WTC11 (cell line): ENCODE data around the gene PPP2R1A. TPM values are rescaled to one million over a fixed set of nuclear protein-coding genes. Genes with fewer than 3 reads are reported as not detected.

ENCODE experiments used
- ATAC-seq: fragments of 200-7000 bp; cut with Tn5 transposase; 2 replicates; pipeline ENCODE4 v1.10.0; 2021; ENCODE audit warnings: mild to moderate bottlenecking, moderate library complexity
- CTCF ChIA-PET: fragments of 300-600 bp; sonication (Branson Sonifier 250); formaldehyde crosslinking; loops from one replicate; lab custom pipeline; 2021; ENCODE audit warnings: antibody characterized with exemption; lab: Charles Lee
- POLR2A ChIA-PET: fragments of 350-600 bp; sonication (Branson Sonifier 250); formaldehyde crosslinking; loops from one replicate; lab custom pipeline; 2021; ENCODE audit warnings: antibody characterized with exemption; lab: Charles Lee
- DNase-seq: peaks from one replicate; pipeline ENCODE4 v3.0.0; 2021; ENCODE audit warnings: low spot score
- H3K27ac Mint-ChIP-seq: 2 replicates; pipeline ENCODE4 v1.8.0; 2021; ENCODE audit warnings: mixed read lengths
- H3K27me3 Mint-ChIP-seq: 2 replicates; pipeline ENCODE4 v1.8.0; 2021; ENCODE audit warnings: low read depth, mild to moderate bottlenecking, moderate library complexity, mixed read lengths
- H3K36me3 Mint-ChIP-seq: 2 replicates; pipeline ENCODE4 v1.8.0; 2021; ENCODE audit warnings: mixed read lengths
- H3K4me1 Mint-ChIP-seq: 2 replicates; pipeline ENCODE4 v1.8.0; 2022; ENCODE audit warnings: mixed read lengths
- H3K4me3 Mint-ChIP-seq: 2 replicates; pipeline ENCODE4 v1.8.0; 2021; ENCODE audit warnings: mild to moderate bottlenecking, moderate library complexity, mixed read lengths
- H3K9me3 Mint-ChIP-seq: 2 replicates; pipeline ENCODE4 v1.8.0; 2021; ENCODE audit warnings: mixed read lengths
- CBFB ChIP-seq: sonication (generic); formaldehyde crosslinking; IDR thresholded peaks from 2 replicates; pipeline ENCODE4 v1.8.1; 2022; ENCODE audit warnings: mild to moderate bottlenecking, low read depth, missing genetic modification reagents
- EMX1 ChIP-seq: fragments of 250-450 bp; sonication (Bioruptor Pico); IDR thresholded peaks from 2 replicates; pipeline ENCODE4 v1.8.0; 2021; ENCODE audit warnings: mild to moderate bottlenecking
- GABPB1 ChIP-seq: sonication (generic); formaldehyde crosslinking; IDR thresholded peaks from 2 replicates; pipeline ENCODE4 v1.8.1; 2023; ENCODE audit warnings: mild to moderate bottlenecking, missing genetic modification reagents
- JUN ChIP-seq: sonication (generic); formaldehyde crosslinking; IDR thresholded peaks from 2 replicates; pipeline ENCODE4 v1.8.0; 2023; ENCODE audit warnings: mild to moderate bottlenecking, missing genetic modification reagents
- NR3C1 ChIP-seq: sonication (generic); formaldehyde crosslinking; conservative IDR thresholded peaks from 2 replicates; pipeline ENCODE4 v1.8.1; 2023; ENCODE audit warnings: low read depth, mild to moderate bottlenecking, missing genetic modification reagents
- PRRX2 ChIP-seq: fragments of 250-450 bp; sonication (Bioruptor Pico); IDR thresholded peaks from 2 replicates; pipeline ENCODE4 v1.8.0; 2021; ENCODE audit warnings: mild to moderate bottlenecking
- RELA ChIP-seq: sonication (generic); formaldehyde crosslinking; IDR thresholded peaks from 2 replicates; pipeline ENCODE4 v1.8.1; 2022; ENCODE audit warnings: missing genetic modification reagents, mild to moderate bottlenecking, borderline replicate concordance
- SOX15 ChIP-seq: fragments of 250-450 bp; sonication (Bioruptor Pico); IDR thresholded peaks from 2 replicates; pipeline ENCODE4 v1.9.0; 2021; ENCODE audit warnings: mild to moderate bottlenecking
- TCF7 ChIP-seq: sonication (generic); formaldehyde crosslinking; IDR thresholded peaks from 2 replicates; pipeline ENCODE4 v1.8.0; 2022; ENCODE audit warnings: mild to moderate bottlenecking, low read depth, missing genetic modification reagents, moderate library complexity
- ZNF138 ChIP-seq: sonication (generic); formaldehyde crosslinking; conservative IDR thresholded peaks from 2 replicates; pipeline ENCODE4 v1.8.1; 2022; ENCODE audit warnings: mild to moderate bottlenecking, moderate library complexity, missing genetic modification reagents
- ZNF232 ChIP-seq: sonication (generic); formaldehyde crosslinking; IDR thresholded peaks from 2 replicates; pipeline ENCODE4 v1.8.0; 2022; ENCODE audit warnings: mild to moderate bottlenecking, missing genetic modification reagents
- ZNF317 ChIP-seq: sonication (generic); formaldehyde crosslinking; IDR thresholded peaks from 2 replicates; pipeline ENCODE4 v1.8.1; 2023; ENCODE audit warnings: low read depth, mild to moderate bottlenecking, moderate library complexity, missing genetic modification reagents, borderline replicate concordance
- ZNF423 ChIP-seq: fragments of 250-450 bp; sonication (Bioruptor Pico); IDR thresholded peaks from 2 replicates; pipeline ENCODE4 v2.1.2; 2022; ENCODE audit warnings: mild to moderate bottlenecking, moderate library complexity
- total RNA-seq: library from RNA; stranded (reverse); gene quantifications from 3 replicates; pipeline ENCODE4 v1.2.3, GENCODE V29; 2021
- TF ChIP-seq, protein P1 (sequence below): sonication (generic); formaldehyde crosslinking; conservative IDR thresholded peaks from 2 replicates; pipeline ENCODE4 v1.8.1; 2023; ENCODE audit warnings: mild to moderate bottlenecking, low read depth, missing genetic modification reagents, moderate library complexity
- TF ChIP-seq, protein P2 (sequence below): fragments of 250-450 bp; sonication (Bioruptor Pico); IDR thresholded peaks from 2 replicates; pipeline ENCODE4 v1.9.0; 2021; ENCODE audit warnings: mild to moderate bottlenecking, borderline replicate concordance
- TF ChIP-seq, protein P3 (sequence below): sonication (generic); formaldehyde crosslinking; IDR thresholded peaks from 2 replicates; pipeline ENCODE4 v1.8.0; 2023; ENCODE audit warnings: mild to moderate bottlenecking, missing genetic modification reagents
- TF ChIP-seq, protein P4 (sequence below): sonication (generic); formaldehyde crosslinking; IDR thresholded peaks from 2 replicates; pipeline ENCODE4 v1.8.1; 2023; ENCODE audit warnings: mild to moderate bottlenecking, missing genetic modification reagents
- TF ChIP-seq, protein P5 (sequence below): fragments of 250-450 bp; sonication (Bioruptor Pico); IDR thresholded peaks from 2 replicates; pipeline ENCODE4 v1.9.0; 2021; ENCODE audit warnings: moderate library complexity, mild to moderate bottlenecking, inconsistent platforms, borderline replicate concordance
- TF ChIP-seq, protein P6 (sequence below): sonication (generic); formaldehyde crosslinking; IDR thresholded peaks from 2 replicates; pipeline ENCODE4 v1.8.0; 2023; ENCODE audit warnings: missing genetic modification reagents, mild to moderate bottlenecking, borderline replicate concordance

The PPP2R1A gene
- total RNA-seq, 1 experiment from 2014 or later, result 505 TPM

DNA sequence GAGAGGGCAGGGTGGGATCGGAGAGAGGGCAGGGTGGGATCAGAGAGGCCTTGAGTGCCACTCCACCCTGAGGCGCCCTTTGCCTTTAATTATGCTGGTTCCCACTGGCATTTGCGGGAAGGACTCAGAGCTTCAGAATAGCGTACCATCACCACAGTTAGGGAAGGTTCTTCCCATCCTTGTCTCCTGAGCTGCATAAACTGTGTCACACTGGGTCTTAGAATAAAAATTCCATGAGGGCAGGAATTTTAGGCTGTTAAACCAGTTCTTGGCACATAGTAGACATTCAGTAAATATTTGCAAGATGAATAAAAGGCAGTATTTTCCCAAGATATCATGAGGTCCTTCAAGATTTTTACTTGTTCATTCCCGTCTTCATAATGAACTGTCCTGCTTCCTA, 24.4 kb downstream of the PPP2R1A start:
- no peaks in the 10 kb centered on the region for H3K9me3 Mint-ChIP-seq
- ChIA-PET POLR2A (no interaction called here), CTCF (no interaction called here)
- TF ChIP-seq ZNF232 (CRISPR knock-in tag) (no peak), EMX1 (CRISPR knock-in tag) (no peak), ZNF317 (no peak), SOX15 (CRISPR knock-in tag) (no peak), ZNF423 (CRISPR knock-in tag) (no peak), PRRX2 (CRISPR knock-in tag) (no peak)
- TF ChIP-seq, protein P1, sequence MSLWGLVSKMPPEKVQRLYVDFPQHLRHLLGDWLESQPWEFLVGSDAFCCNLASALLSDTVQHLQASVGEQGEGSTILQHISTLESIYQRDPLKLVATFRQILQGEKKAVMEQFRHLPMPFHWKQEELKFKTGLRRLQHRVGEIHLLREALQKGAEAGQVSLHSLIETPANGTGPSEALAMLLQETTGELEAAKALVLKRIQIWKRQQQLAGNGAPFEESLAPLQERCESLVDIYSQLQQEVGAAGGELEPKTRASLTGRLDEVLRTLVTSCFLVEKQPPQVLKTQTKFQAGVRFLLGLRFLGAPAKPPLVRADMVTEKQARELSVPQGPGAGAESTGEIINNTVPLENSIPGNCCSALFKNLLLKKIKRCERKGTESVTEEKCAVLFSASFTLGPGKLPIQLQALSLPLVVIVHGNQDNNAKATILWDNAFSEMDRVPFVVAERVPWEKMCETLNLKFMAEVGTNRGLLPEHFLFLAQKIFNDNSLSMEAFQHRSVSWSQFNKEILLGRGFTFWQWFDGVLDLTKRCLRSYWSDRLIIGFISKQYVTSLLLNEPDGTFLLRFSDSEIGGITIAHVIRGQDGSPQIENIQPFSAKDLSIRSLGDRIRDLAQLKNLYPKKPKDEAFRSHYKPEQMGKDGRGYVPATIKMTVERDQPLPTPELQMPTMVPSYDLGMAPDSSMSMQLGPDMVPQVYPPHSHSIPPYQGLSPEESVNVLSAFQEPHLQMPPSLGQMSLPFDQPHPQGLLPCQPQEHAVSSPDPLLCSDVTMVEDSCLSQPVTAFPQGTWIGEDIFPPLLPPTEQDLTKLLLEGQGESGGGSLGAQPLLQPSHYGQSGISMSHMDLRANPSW (CRISPR knock-in tag), result no peak
- TF ChIP-seq, protein P2, sequence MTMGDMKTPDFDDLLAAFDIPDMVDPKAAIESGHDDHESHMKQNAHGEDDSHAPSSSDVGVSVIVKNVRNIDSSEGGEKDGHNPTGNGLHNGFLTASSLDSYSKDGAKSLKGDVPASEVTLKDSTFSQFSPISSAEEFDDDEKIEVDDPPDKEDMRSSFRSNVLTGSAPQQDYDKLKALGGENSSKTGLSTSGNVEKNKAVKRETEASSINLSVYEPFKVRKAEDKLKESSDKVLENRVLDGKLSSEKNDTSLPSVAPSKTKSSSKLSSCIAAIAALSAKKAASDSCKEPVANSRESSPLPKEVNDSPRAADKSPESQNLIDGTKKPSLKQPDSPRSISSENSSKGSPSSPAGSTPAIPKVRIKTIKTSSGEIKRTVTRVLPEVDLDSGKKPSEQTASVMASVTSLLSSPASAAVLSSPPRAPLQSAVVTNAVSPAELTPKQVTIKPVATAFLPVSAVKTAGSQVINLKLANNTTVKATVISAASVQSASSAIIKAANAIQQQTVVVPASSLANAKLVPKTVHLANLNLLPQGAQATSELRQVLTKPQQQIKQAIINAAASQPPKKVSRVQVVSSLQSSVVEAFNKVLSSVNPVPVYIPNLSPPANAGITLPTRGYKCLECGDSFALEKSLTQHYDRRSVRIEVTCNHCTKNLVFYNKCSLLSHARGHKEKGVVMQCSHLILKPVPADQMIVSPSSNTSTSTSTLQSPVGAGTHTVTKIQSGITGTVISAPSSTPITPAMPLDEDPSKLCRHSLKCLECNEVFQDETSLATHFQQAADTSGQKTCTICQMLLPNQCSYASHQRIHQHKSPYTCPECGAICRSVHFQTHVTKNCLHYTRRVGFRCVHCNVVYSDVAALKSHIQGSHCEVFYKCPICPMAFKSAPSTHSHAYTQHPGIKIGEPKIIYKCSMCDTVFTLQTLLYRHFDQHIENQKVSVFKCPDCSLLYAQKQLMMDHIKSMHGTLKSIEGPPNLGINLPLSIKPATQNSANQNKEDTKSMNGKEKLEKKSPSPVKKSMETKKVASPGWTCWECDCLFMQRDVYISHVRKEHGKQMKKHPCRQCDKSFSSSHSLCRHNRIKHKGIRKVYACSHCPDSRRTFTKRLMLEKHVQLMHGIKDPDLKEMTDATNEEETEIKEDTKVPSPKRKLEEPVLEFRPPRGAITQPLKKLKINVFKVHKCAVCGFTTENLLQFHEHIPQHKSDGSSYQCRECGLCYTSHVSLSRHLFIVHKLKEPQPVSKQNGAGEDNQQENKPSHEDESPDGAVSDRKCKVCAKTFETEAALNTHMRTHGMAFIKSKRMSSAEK (CRISPR knock-in tag), result no peak
- TF ChIP-seq, protein P3, sequence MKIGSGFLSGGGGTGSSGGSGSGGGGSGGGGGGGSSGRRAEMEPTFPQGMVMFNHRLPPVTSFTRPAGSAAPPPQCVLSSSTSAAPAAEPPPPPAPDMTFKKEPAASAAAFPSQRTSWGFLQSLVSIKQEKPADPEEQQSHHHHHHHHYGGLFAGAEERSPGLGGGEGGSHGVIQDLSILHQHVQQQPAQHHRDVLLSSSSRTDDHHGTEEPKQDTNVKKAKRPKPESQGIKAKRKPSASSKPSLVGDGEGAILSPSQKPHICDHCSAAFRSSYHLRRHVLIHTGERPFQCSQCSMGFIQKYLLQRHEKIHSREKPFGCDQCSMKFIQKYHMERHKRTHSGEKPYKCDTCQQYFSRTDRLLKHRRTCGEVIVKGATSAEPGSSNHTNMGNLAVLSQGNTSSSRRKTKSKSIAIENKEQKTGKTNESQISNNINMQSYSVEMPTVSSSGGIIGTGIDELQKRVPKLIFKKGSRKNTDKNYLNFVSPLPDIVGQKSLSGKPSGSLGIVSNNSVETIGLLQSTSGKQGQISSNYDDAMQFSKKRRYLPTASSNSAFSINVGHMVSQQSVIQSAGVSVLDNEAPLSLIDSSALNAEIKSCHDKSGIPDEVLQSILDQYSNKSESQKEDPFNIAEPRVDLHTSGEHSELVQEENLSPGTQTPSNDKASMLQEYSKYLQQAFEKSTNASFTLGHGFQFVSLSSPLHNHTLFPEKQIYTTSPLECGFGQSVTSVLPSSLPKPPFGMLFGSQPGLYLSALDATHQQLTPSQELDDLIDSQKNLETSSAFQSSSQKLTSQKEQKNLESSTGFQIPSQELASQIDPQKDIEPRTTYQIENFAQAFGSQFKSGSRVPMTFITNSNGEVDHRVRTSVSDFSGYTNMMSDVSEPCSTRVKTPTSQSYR (CRISPR knock-in tag), result no peak
- TF ChIP-seq, protein P4, sequence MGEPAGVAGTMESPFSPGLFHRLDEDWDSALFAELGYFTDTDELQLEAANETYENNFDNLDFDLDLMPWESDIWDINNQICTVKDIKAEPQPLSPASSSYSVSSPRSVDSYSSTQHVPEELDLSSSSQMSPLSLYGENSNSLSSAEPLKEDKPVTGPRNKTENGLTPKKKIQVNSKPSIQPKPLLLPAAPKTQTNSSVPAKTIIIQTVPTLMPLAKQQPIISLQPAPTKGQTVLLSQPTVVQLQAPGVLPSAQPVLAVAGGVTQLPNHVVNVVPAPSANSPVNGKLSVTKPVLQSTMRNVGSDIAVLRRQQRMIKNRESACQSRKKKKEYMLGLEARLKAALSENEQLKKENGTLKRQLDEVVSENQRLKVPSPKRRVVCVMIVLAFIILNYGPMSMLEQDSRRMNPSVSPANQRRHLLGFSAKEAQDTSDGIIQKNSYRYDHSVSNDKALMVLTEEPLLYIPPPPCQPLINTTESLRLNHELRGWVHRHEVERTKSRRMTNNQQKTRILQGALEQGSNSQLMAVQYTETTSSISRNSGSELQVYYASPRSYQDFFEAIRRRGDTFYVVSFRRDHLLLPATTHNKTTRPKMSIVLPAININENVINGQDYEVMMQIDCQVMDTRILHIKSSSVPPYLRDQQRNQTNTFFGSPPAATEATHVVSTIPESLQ (CRISPR knock-in tag), result no peak
- no peak overlapping the region for H3K27ac Mint-ChIP-seq
- ATAC-seq (no peak), DNase-seq (no peak)
- no peaks in the 10 kb centered on the region for H3K4me1 Mint-ChIP-seq
- no peaks in the 10 kb centered on the region; the same call in 1 of the 2 replicates for H3K27me3 Mint-ChIP-seq
- H3K36me3 Mint-ChIP-seq, result peaks cover 86% of the 10 kb centered on the region
- H3K4me3 Mint-ChIP-seq, result no peak overlapping the region

DNA sequence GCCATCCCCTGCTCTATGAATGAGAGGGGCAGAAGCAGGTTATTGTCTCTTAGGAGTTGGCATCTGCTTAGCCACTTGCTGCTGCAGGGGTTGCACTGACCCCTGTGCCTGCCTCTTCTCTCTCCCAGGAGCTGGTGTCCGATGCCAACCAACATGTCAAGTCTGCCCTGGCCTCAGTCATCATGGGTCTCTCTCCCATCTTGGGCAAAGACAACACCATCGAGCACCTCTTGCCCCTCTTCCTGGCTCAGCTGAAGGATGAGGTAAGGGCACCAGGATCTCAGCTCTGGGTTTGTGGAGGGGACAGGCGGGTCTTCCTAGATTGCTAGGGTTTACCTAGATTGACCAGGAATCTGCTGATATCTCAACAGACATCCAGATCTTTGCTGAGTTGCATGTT, 26.5 kb downstream of the PPP2R1A start:
- Mint-ChIP-seq H3K4me1 (no peaks in the 10 kb centered on the region), H3K9me3 (no peaks in the 10 kb centered on the region), H3K27me3 (no peaks in the 10 kb centered on the region; the same call in 1 of the 2 replicates), H3K4me3 (no peak overlapping the region), H3K36me3 (peaks cover 91% of the 10 kb centered on the region), H3K27ac (no peak overlapping the region)
- CTCF ChIA-PET, result no interaction called here
- DNase-seq, result no peak
- no peak for ATAC-seq
- POLR2A ChIA-PET, result no interaction called here
- TF ChIP-seq CBFB (CRISPR knock-in tag) (no peak), GABPB1 (CRISPR knock-in tag) (no peak), JUN (CRISPR knock-in tag) (no peak), TCF7 (CRISPR knock-in tag) (no peak), NR3C1 (no peak), RELA (CRISPR knock-in tag) (no peak), ZNF138 (no peak)
- TF ChIP-seq, protein P5, sequence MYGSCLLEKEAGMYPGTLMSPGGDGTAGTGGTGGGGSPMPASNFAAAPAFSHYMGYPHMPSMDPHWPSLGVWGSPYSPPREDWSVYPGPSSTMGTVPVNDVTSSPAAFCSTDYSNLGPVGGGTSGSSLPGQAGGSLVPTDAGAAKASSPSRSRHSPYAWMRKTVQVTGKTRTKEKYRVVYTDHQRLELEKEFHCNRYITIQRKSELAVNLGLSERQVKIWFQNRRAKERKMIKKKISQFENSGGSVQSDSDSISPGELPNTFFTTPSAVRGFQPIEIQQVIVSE, result no peak
- TF ChIP-seq, protein P6, sequence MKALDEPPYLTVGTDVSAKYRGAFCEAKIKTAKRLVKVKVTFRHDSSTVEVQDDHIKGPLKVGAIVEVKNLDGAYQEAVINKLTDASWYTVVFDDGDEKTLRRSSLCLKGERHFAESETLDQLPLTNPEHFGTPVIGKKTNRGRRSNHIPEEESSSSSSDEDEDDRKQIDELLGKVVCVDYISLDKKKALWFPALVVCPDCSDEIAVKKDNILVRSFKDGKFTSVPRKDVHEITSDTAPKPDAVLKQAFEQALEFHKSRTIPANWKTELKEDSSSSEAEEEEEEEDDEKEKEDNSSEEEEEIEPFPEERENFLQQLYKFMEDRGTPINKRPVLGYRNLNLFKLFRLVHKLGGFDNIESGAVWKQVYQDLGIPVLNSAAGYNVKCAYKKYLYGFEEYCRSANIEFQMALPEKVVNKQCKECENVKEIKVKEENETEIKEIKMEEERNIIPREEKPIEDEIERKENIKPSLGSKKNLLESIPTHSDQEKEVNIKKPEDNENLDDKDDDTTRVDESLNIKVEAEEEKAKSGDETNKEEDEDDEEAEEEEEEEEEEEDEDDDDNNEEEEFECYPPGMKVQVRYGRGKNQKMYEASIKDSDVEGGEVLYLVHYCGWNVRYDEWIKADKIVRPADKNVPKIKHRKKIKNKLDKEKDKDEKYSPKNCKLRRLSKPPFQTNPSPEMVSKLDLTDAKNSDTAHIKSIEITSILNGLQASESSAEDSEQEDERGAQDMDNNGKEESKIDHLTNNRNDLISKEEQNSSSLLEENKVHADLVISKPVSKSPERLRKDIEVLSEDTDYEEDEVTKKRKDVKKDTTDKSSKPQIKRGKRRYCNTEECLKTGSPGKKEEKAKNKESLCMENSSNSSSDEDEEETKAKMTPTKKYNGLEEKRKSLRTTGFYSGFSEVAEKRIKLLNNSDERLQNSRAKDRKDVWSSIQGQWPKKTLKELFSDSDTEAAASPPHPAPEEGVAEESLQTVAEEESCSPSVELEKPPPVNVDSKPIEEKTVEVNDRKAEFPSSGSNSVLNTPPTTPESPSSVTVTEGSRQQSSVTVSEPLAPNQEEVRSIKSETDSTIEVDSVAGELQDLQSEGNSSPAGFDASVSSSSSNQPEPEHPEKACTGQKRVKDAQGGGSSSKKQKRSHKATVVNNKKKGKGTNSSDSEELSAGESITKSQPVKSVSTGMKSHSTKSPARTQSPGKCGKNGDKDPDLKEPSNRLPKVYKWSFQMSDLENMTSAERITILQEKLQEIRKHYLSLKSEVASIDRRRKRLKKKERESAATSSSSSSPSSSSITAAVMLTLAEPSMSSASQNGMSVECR (CRISPR knock-in tag), result no peak
